Naive B cell (primary cell): Measurements from ENCODE around the gene OR4D10. TPM values are rescaled to one million over a fixed set of nuclear protein-coding genes. Genes with fewer than 3 reads are reported as not detected.

Source experiments
- polyA plus RNA-seq, 6 donors: library from polyadenylated mRNA; unstranded; fragments of 300-500 nt; fragmentation: Illumina TruSeq; gene quantifications; one replicate each; pipeline ENCODE4 v1.2.3, GENCODE V29; 2021; ENCODE audit warnings: low read depth in 6 of 6

Gene OR4D10
- polyA plus RNA-seq, 6 donors from 2014 or later = not detected

Other genes with a start within 250 kb of the OR4D10 start
- gene OR5AN1, start 114.4 kb upstream of the OR4D10 start, polyA plus RNA-seq = not detected
- not detected for gene OR5A2, start 46.9 kb upstream of the OR4D10 start, polyA plus RNA-seq
- gene OR5A1, start 36.8 kb upstream of the OR4D10 start, polyA plus RNA-seq = not detected
- not detected for gene OR4D6, start 16.4 kb upstream of the OR4D10 start, polyA plus RNA-seq
- not detected for gene OR4D11, start 30.3 kb downstream of the OR4D10 start, polyA plus RNA-seq
- not detected for gene OR4D9, start 38.2 kb downstream of the OR4D10 start, polyA plus RNA-seq
- 10 to 100 TPM; 20.4 to 34.4 (median 27.5) TPM for gene OSBP, start 142.5 kb downstream of the OR4D10 start, polyA plus RNA-seq
- gene PATL1, start 195.7 kb downstream of the OR4D10 start, polyA plus RNA-seq = 10 to 100 TPM in 1 of 6 donors, 1 to 10 TPM in 5; 3.3 to 11.9 (median 6.2) TPM
- not detected for gene OR10V1, start 240.5 kb downstream of the OR4D10 start, polyA plus RNA-seq